CD4-positive, alpha-beta T cell treated with Interleukin-17A for 4 hours (primary cell): Measurements from ENCODE around the gene TFEB.

ENCODE experiments used
- DNase-seq: peaks from one replicate; pipeline ENCODE4 v3.0.0-alpha.2; 2020; ENCODE audit warnings: mixed read lengths

The TFEB gene

GRCh38 chr6:41704656-41705310, 30.6 kb downstream of the TFEB start:
- DNase-seq: no peak

DNA sequence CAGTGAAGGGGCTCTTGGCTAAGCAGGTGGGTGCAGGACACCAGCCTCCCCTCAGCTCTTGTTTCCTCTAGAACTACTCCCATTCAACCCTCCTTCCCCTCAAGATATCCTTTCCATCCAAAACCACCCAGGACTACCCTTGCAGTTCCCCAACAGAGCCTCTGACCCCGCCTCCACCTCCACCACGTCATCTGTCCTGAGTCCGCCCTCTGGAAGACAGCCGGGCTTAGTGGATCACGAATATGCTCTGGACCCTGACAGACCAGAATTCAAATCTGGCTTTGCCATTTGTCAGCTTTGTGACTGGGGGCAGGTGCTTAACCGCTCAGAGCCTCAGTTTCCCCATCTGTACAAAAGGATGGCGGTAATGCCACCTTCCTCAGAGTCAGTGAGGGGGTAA, 31.4 kb downstream of the TFEB start:
- DNase-seq: no peak

DNA sequence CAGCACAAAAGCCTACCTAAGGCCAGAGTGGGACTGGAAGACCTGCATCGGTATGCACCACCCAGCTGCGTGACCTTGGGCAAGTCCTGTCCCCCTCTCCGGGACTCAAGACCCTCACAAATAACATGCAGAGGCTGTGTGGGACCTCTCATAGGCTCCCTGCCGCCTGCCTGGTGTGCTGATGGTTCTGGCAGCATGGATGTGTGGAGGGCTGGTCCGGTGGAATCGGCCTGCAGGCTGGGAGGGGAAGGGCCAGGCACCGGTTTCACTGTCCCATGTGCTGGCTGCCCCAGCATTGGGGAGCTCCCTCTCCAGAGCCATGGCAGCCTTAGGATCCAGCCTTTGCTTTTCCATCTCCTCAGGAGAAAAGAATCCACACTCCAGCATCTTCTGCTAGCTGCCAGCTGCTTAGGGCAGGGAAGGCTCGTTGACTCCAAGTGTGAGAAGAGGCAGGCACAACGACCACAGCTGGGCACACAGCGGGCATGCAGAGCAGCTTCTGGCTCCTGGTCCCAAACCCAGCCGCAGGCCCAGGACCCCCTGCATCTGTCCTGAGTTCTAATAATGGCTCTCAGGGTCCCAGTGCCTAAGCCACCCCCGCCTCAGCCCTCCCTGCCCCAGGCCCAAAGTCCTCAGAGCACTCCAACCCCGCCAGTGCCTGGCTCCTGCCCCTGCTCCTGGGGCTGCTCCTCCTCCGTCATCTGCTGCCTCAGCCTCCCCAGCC, 32.5 kb downstream of the TFEB start:
- DNase-seq: no peak

- DNase-seq: no peak
Observed at GRCh38 chr6:41702089-41702745, 33.2 kb downstream of the TFEB start.

DNA sequence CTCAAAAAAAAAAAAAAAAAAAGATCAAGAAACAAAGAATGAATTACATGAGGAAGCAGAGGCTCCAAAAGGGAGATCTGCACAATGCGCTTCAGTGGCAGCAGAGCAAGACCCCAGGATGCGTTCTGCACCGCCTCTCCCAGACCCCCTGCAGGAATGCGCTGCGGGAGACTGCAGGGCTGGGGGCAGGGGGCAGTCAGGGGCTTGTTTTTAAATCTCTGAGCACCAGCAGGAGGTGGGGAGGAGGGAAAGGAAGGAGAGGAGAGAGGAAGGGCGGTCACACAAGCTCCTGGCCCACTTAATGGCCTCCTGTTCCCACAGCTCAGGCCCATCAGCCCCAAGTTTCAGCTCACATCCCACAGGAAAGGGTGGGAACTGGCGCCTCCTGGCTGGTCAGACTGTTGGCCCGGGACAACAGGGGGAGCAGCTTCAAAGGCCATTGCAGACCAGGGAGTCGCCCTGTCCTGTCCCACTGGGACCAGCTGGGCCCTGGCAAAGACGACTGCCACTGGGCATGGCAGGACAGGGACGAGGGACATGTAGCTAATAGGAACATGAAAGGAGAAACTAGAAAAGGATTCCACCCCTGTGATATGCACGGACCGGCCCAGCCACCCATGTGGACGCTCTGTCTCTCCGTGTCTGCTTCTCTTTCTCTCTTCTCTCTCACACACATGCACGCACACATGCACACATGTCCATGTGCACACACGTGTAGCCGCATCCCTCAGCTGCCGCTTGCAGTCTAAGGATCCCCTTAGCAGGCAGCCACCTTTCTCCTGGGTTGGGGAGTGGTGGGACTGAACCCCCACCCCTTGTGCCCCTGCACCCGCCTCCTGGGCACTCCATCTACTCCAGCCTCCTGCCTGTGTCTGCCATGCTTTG, 34.7 kb downstream of the TFEB start:
- no peak for DNase-seq

- DNase-seq: no peak
Observed at GRCh38 chr6:41699063-41699462, 36.3 kb downstream of the TFEB start.

DNA sequence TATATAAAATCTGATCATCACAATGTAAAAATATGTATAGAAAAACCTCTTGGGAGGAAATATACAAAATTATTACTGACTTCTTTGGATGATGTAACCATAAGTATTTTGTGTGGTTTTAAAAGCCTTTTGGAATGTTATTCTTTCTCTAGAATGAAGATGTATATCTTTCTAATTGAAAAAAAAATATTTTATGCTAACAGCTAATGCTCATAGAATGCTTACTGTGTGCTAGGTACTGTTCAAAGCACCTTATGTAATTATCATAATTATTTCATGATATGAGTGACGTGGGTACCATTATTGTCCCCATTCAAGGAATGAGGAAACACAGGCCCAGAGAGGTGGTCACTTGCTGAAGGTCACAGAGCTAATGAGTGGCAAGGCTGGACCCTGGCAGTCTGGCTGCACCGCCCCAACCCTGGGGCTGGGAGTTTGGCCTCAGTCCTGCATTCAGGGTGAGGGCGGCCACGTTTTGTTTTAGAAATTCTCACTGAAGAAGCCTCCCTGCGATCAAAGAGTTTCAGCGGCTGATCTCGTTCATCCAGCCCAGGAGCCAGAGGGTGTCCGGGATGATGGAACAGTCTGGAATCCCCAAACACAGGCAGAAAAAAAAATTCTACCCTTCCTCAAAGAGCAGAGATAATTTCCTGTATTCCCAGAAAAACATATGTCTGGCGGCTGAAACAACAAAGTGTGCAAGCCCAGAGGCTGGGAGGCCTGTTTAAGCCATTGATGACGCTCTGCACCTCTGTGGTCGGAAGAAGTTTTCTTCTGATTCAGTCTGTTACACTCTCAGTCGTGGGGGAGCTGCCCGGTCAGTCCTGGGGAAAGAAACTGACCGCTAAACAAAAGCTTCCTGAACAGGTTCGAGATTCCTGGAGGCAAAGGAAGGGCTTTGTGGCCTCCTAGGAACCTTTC, 37.3 kb downstream of the TFEB start:
- DNase-seq: no peak

- no peak for DNase-seq
Observed at GRCh38 chr6:41696788-41697187, 38.6 kb downstream of the TFEB start.

DNA sequence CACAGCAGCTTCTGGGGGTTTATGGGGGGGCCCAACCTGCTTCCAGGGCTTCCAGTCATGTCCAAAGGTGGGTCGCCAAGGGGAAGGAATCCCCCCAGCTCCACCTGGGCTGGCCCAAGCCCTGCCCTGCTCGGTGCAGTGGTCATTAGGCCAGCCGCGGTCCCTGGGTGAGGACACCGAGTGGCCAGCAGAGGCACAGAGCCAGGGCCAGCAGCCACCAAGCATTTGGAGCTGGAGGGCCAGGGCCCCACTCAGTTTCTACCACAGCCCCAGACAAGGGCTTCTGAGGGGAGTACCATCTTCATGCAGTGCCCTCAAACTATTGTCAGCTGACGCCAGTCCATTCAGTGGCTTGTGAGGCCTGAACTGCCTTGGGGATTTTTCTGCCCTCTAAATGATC, 39.6 kb downstream of the TFEB start:
- no peak for DNase-seq

- DNase-seq: no peak
Observed at GRCh38 chr6:41694815-41695526, 40.4 kb downstream of the TFEB start.

GRCh38 chr6:41693281-41694240, 41.8 kb downstream of the TFEB start:
- DNase-seq: no peak

DNA sequence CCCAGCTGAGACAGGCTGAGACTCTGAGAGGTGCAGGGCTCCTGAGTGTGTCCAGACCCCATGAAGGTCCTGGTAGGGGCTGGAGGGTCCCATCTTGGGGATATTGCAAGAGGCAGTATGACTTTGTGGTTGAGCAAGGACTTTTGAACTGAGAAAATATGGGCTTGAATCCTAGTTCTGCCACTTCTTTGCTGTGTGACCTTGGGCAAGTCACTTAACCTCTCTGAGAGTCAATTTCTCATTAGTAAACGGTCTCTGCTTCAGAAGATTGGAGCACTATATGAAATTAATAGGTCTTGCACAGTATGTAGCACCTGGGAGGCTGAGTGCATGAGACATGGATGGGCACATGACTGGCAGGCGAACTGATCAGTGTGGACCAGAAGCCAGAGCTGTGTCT, 42.7 kb downstream of the TFEB start:
- no peak for DNase-seq

- DNase-seq: no peak
Observed at GRCh38 chr6:41692080-41692675, 43.2 kb downstream of the TFEB start.

- DNase-seq: no peak
Observed at GRCh38 chr6:41691426-41692079, 43.9 kb downstream of the TFEB start.

DNA sequence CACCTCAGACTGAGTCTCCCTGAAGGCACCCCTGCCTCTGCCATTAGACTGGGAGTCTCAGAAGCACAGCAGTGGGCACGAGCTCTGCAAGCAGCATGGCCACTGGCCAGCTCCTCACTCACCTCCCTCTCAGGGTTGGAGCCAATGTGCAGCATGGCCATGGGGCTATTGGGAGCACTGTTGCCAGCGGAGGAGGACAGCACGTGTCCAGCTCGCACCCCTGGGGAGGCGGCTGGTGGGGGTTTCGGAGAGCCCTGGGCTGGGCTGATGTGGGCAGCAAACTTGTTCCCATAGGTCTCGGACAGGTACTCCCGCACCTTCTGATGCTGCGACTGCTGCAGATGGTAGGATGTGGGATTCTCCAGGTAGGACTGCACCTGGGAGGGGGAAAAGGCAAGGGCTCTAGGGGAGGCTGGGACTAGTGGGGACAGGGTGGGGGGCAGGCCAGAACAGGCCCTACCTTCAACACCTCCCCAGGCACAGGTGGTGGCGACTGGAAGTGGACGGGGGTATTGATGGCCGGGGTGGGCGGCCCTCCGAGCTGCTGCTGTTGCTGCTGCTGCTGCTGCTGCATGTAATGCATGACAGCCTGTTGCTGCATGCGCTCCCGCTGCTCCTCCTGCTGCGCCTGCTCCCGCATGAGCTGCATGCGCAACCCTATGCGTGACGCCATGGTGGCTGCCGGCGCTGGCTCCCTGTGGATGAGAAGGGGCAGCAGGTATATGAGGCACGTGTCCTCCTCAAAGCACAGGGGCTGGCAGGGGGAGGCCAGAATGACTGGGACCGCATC, 44.7 kb downstream of the TFEB start:
- DNase-seq: no peak

DNA sequence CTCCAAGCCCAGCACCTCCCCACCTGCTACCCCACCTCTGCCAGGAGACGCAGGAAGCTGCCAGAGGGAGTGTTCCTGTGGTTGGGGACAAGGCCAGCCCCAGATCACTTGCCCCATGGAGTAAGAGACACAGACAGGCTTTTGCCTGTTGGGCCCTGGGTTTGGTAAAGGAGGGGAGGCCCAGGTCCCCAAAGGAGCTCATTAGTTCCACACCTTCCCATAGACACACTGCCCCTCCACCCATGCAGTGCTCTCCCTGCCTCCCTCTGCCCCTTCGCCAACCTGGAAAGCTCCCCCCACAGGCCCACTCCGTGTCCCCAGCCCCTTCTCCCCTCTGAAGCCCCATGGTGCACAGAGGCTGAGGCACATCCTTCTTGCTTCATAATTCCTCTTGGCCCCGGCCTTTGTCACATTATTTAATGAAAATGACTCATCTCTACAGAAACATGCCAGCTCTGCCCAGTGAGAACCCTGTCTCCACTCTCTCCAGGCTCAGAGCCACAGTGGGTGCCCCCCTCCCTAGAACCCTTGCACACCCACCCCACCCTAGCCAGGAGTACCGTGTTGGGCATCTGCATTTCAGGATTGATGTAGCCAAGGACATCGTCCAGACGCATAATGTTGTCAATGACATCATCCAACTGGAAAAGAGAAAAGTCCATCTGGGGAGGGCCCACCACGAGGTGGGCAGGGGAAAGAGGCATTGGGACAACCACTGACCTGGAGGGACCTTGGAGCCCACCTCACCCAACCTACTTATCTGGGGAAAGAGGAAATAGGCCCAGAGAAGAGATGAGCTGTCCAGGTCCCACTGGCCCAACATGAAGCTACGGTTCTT, 46.0 kb downstream of the TFEB start:
- no peak for DNase-seq

DNA sequence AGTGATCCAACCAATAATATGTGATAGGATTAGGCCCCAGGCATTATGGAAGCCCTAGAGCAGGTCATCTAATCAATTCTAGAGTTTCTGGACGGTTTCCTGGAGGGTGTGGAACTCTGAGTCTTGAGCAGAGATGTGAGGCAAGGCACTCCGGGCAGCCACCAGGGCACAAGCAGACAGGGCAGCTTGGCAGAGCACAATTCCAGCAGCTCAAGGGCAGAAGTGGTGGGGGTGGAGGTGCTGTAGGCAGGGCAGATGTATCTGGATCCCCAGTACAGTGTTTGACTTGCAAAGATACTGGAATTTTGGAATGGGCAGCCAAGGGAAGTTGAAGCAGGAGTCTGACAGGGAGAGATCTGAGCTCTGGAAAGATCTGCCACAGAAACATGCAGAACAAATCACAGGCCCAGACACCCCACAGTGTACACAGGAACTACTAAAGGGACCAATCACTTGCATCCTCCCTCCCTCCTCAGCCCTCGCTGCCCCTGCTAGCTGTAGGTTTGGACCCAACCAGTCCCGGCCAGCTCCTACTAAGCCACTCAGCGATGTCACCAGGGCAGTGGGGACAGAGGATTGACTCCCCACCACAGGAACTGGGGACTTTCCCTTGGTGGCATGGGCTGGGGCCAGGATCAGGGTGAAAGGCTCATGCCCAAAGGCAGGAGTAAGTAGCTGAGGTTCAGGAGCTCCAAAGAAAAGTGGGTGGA, 47.0 kb downstream of the TFEB start:
- no peak for DNase-seq
